Lower lobe of right lung (tissue), 2 donors: Measurements from ENCODE around the gene SLIT1. TPM values are rescaled to one million over a fixed set of nuclear protein-coding genes. Genes with fewer than 3 reads are reported as not detected.

Experiments used
- ATAC-seq, 2 donors: fragments of 200-7000 bp; cut with Tn5 transposase; one replicate each; pipeline ENCODE4 v1.9.1; 2020 to 2022; ENCODE audit warnings: mild to moderate bottlenecking in 2 of 2, moderate library complexity in 2 of 2
- DNase-seq: peaks from one replicate; pipeline ENCODE4 v3.0.0-alpha.2; 2020
- H3K27ac ChIP-seq: fragments of 200-600 bp; one replicate; pipeline ENCODE4 v1.8.0; 2022
- H3K27me3 ChIP-seq: fragments of 200-600 bp; one replicate; pipeline ENCODE4 v1.8.0; 2022; ENCODE audit warnings: low read depth
- H3K36me3 ChIP-seq: fragments of 200-600 bp; one replicate; pipeline ENCODE4 v1.8.0; 2022; ENCODE audit warnings: mild to moderate bottlenecking
- H3K4me1 ChIP-seq: fragments of 200-600 bp; one replicate; pipeline ENCODE4 v1.8.0; 2022
- H3K4me3 ChIP-seq: fragments of 200-600 bp; one replicate; pipeline ENCODE4 v1.8.0; 2022; ENCODE audit warnings: mild to moderate bottlenecking
- H3K9me3 ChIP-seq: fragments of 200-600 bp; one replicate; pipeline ENCODE4 v1.8.0; 2022
- CTCF ChIP-seq: fragments of 200-600 bp; IDR thresholded peaks from one replicate; pipeline ENCODE4 v1.8.0; 2022; ENCODE audit warnings: antibody characterized with exemption, mild to moderate bottlenecking
- intact Hi-C: fragments of 100-400 bp; cut with DNase I; formaldehyde crosslinking; loops from one replicate; pipeline ENCODE4 v1.11.0; 2022
- long read RNA-seq: library from polyadenylated mRNA; unstranded; transcript quantifications from one replicate; pipeline ENCODE4 v2.0.0, GENCODE V29; 2021
- total RNA-seq: library from RNA; stranded (reverse); fragmentation: NEBNext Ultra II Directional; extraction: Animal tissue kit (Norgen Biotek cat#: 25700); gene quantifications from one replicate; pipeline ENCODE4 v1.2.1, GENCODE V29; 2021
- donor health status: DM: no; HTN: yes; CAD: no; lungs with severe emphysema.

The SLIT1 gene
- 0.41 TPM for total RNA-seq
- long read RNA-seq, partial matches to known transcripts, result 3 of 3 reads
- long read RNA-seq, other reads (novel, unspliced or antisense), result 0 of 3 reads

GRCh38 chr10:97185326-97186058 lies at the start of gene SLIT1:
Gene SLIT1, minus strand, starts transcription at chr10:97185959. Its CDS starts 285 bp downstream, at chr10:97185674.
- DNase-seq, result no peak
- no peak within 1 kb of the TSS for H3K4me3 ChIP-seq
- intact Hi-C loops, result no loop called here
- H3K4me1 ChIP-seq, result peaks cover 8% of the 10 kb centered on the region
- H3K9me3 ChIP-seq, result no peaks in the 10 kb centered on the region
- H3K27me3 ChIP-seq, result peaks cover 63% of the 10 kb centered on the region
- no peaks in the 10 kb centered on the region for H3K36me3 ChIP-seq
- no peak for TF ChIP-seq CTCF
- H3K27ac ChIP-seq, result no peak within 1 kb of the TSS
- no peak for ATAC-seq

GRCh38 chr10:97235353-97235752 lies 49.6 kb upstream of the SLIT1 start:
- H3K27ac ChIP-seq, result no peak overlapping the region
- H3K9me3 ChIP-seq, result no peaks in the 10 kb centered on the region
- ATAC-seq, result no peak
- H3K36me3 ChIP-seq, result peaks cover 32% of the 10 kb centered on the region
- no peaks in the 10 kb centered on the region for H3K4me1 ChIP-seq
- no peak for TF ChIP-seq CTCF
- intact Hi-C loops, result no loop called here
- H3K27me3 ChIP-seq, result no peaks in the 10 kb centered on the region
- no peak for DNase-seq
- no peak overlapping the region for H3K4me3 ChIP-seq

- peak; percentile 52 for TF ChIP-seq CTCF
- Histone ChIP-seq H3K4me3 (no peak overlapping the region), H3K27me3 (no peaks in the 10 kb centered on the region), H3K36me3 (peaks cover 31% of the 10 kb centered on the region), H3K9me3 (no peaks in the 10 kb centered on the region), H3K27ac (no peak overlapping the region), H3K4me1 (no peaks in the 10 kb centered on the region)
- DNase-seq (no peak), ATAC-seq (no peak)
- intact Hi-C loops, result no loop called here
Observed at GRCh38 chr10:97234400-97234799, 48.6 kb upstream of the SLIT1 start.

DNA sequence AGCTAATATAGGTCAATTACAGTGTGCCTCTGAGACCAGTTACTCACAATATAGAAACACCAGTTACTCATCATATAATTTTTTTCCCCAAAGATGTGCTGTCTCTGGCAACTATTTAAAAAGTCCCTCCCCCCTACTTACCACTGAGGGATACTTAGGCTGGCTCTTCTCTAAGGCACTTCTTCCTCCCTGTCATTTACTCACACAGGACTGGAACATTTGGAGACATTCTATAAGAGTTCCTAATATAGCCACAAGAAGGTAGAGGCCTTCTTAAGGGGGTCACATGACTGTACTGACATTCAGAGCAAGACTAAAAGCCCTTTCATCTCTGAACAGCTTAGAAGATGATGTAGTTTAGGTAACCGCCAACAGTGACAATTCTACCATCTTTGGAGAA lies 44.4 kb upstream of the SLIT1 start:
- Histone ChIP-seq H3K27me3 (no peaks in the 10 kb centered on the region), H3K36me3 (peaks cover 44% of the 10 kb centered on the region), H3K9me3 (no peaks in the 10 kb centered on the region), H3K27ac (no peak overlapping the region), H3K4me1 (no peaks in the 10 kb centered on the region), H3K4me3 (no peak overlapping the region)
- intact Hi-C loops, result no loop called here
- TF ChIP-seq CTCF, result no peak
- ATAC-seq, result no peak
- no peak for DNase-seq

GRCh38 chr10:97229322-97230015 lies 43.7 kb upstream of the SLIT1 start:
- no peak overlapping the region for H3K4me3 ChIP-seq
- H3K36me3 ChIP-seq, result peaks cover 51% of the 10 kb centered on the region
- intact Hi-C loops, result no loop called here
- TF ChIP-seq CTCF, result no peak
- no peaks in the 10 kb centered on the region for H3K4me1 ChIP-seq
- no peak overlapping the region for H3K27ac ChIP-seq
- ATAC-seq (no peak), DNase-seq (no peak)
- H3K27me3 ChIP-seq, result no peaks in the 10 kb centered on the region
- H3K9me3 ChIP-seq, result no peaks in the 10 kb centered on the region
